Stimulated activated CD8-positive, alpha-beta memory T cell treated with anti-CD3 and anti-CD28 coated beads, Interleukin-2, amount 100 ng/mL, for 1 hour (primary cell): Measurements from ENCODE around the gene APBA2.
"Not testable (repeated sequence)": the region's sequence is repeated elsewhere in the genome, so short reads cannot be mapped to it uniquely, and the experiment has no call there.

Source experiments
- DNase-seq, 2 donors: peaks; one replicate each; pipeline ENCODE4 v3.0.0-alpha.2; 2020; ENCODE audit warnings: low read depth in 2 of 2

Gene APBA2

DNA sequence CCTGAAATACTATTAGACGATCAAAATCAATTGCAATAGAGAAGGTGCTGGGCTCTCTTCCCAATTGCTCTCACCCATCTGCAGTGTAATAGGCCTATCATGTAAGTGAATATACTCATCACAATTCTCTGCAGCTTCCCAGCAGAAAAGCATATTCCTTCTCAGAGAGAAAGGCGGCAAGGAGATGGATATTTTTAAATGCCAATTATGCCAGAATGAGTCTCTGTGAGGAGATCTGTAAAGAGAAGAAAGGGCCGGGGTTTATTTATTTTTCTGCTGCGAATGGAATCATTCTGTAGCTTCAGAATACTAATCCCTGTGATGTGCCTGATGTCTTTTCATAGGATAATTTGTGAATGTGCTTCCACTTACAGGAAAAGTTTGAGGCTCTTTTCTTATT lies 112.0 kb downstream of the APBA2 start:
- no peak for DNase-seq

- DNase-seq, result no peak
Measured at GRCh38 chr15:28998511-28998910, 112.7 kb downstream of the APBA2 start.

DNA sequence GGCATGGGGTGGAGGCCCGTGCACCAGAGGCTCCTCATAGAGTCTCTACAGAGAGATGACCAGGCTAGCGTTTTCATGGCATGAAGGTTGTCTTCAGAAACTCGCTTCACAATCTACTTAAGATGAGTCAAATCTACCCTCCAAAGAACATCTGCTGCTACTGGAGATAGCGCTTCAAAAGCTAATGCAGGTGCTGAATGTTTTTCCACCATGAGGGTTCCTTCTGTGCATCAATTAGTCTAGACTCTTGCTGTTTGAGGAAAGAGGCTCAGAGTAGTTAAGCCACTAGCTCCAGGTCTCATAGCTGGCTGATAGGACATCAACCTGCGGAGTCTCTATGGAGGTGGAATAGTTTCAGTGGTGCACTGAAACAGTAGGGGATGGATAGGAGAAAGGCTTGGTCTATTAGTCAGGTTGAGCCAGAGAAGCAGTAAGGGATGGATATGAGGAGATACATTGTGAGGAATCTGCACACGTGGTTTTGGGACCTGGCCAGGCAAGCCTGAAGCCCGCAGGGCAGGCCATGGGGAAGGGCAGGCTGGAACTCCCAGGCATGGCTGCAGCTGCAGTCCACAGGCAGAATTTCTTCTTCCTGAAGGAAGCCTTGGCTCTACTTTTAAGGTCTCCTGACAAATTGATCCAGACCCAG lies 117.5 kb downstream of the APBA2 start:
- DNase-seq, result no peak

DNA sequence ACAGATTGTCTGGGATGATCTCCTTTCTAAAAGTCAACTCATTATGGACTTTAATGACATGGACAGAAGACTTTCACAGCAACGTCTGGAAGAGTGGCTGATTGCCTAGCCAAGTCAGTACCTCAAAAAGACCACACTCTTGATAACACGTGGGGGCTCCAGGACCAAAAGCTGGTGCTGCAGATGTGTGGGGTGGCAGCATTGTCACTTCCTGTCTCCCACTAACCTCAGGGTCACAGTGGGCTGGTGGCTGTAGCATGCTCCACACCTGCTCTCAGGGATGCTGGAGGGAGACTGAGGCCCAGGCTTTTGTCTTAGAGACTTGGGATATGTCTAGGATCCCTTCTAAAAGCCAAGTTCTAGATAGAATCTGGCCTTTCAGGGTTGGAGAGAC lies 118.1 kb downstream of the APBA2 start:
- no peak for DNase-seq

DNA sequence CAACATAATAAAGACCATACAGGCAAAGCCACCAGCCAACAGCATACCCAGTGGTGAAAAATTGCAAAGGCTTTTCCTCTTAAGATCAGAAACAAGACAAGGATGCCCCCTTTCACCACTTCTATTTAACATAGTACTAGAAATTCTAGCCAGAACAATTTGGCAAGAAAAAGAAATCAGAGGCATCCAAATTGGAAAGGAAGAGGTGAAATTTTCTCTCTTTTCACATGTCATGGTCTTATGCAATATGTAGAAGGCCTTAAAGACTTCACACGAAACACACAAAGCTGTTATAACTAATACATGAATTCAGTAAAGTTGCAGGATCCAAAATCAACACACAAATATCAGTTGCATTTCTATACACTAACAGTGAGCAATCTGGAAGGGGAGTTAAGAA lies 120.2 kb downstream of the APBA2 start:
- DNase-seq, result no peak

GRCh38 chr15:29008846-29009245 lies 123.1 kb downstream of the APBA2 start:
- no peak for DNase-seq

GRCh38 chr15:29012097-29012496 lies 126.3 kb downstream of the APBA2 start:
- no peak for DNase-seq

- DNase-seq, result no peak
Measured at GRCh38 chr15:29014493-29014892, 128.7 kb downstream of the APBA2 start.

- DNase-seq, result no peak
Measured at GRCh38 chr15:29016518-29016917, 130.7 kb downstream of the APBA2 start.

DNA sequence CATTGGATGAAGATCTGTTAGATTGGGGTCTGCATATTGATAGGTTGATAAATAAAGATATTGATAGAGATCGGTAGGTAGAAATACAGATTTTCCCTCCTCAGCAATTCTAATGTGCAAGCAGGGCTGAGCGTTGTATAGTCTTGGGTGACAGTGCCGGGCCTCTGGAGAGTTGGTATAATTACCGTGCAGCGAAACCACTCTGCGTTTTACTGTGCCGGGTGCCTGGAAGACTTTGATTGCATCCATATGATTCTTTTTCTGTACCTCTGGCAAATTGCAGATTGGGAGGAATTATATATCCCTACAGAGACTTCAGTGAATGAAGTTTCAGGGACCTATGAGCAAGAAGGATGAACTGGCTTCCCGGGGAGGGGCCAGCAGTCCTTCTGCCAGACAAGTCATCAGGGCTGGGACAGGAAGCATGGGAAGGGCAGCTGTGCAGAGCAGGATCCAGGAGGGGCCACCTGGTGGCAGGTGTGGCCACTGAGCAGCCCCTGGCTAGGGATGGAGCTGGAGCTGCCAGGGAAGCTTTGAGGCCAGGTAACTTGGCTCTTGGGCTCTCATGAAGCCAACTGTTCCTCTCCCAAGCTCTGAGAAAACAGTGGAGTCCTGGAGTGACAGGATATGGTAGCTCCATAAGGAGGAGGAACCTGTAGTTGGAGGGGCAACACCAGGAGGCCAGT lies 132.5 kb downstream of the APBA2 start:
- no peak for DNase-seq

DNA sequence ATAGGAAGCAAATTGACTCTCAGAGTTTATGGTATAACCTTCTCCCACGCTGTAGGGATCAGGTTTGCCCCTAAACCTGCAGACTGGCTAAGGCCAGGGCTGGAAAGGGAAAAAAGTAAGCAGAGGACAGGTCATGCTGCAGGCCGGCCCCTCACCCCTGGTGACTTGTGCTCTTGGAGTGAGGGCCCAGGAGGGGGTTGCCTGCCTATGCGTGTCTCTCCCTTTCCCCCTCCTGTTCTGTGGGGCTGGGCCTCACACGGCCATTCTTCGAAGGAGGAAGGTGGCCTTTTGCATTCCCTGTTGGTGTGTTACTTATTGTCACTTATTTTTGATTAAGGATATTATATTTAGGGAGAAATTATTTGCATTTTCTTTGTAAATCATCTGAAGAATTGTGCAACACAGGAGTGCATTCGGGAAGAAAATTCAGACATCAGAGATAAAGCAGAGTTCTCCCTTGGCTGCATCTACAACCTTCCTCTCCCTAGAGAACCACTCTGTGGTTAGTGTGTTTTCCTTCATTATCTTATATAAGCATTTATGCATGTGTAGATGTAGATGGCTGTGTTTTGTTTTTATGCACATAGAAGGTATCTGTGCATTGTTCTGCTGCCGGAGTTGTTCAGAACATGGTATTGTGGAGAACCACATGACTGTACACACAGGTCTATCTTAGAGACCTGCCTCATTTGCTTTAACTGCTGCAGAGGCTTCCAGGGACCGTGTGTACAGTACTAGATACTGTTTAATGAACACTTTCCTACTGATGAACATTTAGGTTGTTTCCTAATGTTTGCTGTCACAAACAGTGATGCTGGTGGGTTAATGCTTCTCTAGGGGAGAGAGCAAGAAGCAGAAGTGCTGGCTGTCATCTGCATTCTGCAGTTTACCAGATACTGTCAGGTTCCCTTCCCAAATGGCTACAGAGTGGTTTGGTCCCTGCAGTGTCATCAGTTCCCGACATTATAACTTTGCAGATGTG lies 133.5 kb downstream of the APBA2 start:
- DNase-seq, result no peak

DNA sequence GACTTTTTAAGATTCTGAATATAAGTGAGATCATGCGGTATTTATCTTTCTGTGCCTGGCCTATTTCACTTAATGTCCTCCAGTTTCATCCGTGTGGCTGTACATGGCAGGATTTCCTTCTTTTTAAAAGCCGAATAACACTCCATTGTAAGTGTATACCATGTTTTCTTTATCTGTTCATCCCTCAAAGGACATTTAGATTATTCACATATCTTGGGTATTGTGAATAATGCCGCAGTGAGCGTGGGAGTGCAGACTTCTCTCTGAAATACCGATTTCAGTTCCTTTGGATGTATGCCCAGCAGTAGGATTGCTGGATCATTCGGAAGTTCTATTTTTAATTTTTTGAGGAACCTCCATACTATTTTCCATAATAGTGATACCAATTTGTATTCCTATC lies 136.1 kb downstream of the APBA2 start:
- no peak for DNase-seq

GRCh38 chr15:29024662-29025061 lies 138.9 kb downstream of the APBA2 start:
- DNase-seq, result no peak

GRCh38 chr15:29025411-29025810 lies 139.6 kb downstream of the APBA2 start:
- DNase-seq, result not testable (repeated sequence)

GRCh38 chr15:29028158-29028557 lies 142.4 kb downstream of the APBA2 start:
- DNase-seq, result not testable (repeated sequence)

- no peak for DNase-seq
Measured at GRCh38 chr15:29029651-29030195, 143.9 kb downstream of the APBA2 start.

GRCh38 chr15:29031502-29032228 lies 145.9 kb downstream of the APBA2 start:
- DNase-seq, result no peak

- DNase-seq, result no peak
Measured at GRCh38 chr15:29032229-29032625, 146.5 kb downstream of the APBA2 start.

GRCh38 chr15:29032751-29033150 lies 147.0 kb downstream of the APBA2 start:
- DNase-seq, result no peak

DNA sequence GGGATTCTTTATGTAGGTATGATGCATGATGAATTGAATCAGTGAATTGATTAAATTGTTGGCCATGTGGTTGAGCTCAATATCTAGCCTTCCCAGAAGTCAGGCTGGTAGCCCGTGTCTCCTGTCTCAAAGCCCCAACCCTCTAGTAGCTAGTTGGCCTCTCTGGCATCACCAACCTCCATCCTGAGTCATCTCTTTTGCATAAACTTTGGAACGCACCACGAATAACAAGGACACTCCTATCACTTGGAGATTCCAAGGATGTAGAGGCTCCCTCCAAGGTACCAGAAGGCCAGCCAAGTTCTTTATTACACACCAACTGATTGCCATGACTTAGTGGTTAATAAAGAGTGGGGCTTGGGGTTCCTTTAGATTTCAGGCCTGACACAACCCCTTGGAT lies 148.4 kb downstream of the APBA2 start:
- DNase-seq, result no peak

GRCh38 chr15:29034593-29035335 lies 149.0 kb downstream of the APBA2 start:
- DNase-seq, result no peak
